Measurements from ENCODE around the gene SLC49A3.

Gene SLC49A3

GRCh38 chr4:658681-659667 lies 30.0 kb downstream of the SLC49A3 start:
- DNase-seq (ENCODE audit: low spot score): no peak
- TF ChIP-seq CTCF (IDR thresholded peaks at IDR 0.05; ENCODE audit: extremely low read depth, missing control alignments): no peak

DNA sequence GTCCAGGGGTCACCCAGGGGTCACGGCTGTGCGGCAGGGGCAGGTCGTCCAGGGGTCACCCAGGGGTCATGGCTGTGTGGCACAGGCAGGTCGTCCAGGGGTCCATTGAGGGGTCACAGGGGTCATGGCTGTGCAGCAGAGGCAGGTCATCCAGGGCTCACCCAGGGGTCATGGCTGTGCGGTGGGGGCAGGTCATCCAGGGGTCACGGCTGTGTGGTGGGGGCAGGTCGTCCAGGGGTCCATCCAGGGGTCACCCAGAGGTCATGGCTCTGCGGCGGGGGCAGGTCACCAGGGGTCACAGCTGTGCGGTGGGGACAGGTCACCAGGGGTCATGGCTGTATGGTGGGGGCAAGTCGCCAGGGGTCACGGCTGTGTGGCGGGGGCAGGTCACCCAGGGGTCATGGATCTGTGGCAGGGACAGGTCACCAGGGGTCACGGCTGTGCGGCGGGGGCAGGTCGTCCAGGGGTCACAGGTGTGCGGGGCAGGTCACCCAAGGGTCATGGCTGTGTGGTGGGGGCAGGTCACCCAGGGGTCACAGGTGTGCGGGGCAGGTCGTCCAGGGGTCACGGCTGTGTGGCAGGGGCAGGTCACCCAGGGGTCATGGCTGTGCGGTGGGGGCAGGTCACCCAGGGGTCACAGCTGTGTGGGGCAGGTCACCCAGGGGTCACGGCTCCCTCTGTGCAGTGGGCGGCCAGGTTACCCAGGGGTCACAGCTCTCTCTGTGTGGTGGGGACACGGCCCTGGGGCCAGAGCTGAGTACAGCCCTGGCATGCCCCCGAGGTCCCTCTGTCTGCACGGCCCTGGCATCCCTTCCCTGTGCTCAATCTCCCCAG lies 30.9 kb downstream of the SLC49A3 start:
- DNase-seq (ENCODE audit: low spot score): no peak
- TF ChIP-seq CTCF (IDR thresholded peaks at IDR 0.05; ENCODE audit: extremely low read depth, missing control alignments): no peak

DNA sequence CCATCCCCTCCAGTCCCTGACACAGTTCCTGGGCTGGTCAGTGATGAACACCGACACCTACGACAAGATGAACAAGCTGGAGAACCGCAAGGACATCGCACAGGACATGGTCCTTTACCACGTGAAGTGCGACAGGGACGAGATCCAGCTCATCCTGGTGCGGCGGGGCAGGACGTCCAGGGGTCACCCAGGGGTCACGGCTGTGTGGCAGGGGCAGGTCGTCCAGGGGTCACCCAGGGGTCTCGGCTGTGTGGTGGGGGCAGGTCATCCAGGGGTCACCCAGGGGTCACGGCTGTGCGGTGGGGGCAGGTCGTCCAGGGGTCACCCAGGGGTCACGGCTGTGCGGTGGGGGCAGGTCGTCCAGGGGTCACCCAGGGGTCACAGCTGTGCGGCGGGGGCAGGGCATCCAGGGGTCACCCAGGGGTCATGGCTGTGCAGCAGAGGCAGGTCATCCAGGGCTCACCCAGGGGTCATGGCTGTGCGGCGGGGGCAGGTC lies 31.6 kb downstream of the SLC49A3 start:
- TF ChIP-seq CTCF (IDR thresholded peaks at IDR 0.05; ENCODE audit: extremely low read depth, missing control alignments): no peak
- DNase-seq (ENCODE audit: low spot score): no peak

GRCh38 chr4:656436-657337 lies 32.3 kb downstream of the SLC49A3 start:
- TF ChIP-seq CTCF (IDR thresholded peaks at IDR 0.05; ENCODE audit: extremely low read depth, missing control alignments): no peak
- no peak for DNase-seq (ENCODE audit: low spot score)

GRCh38 chr4:655464-656151 lies 33.3 kb downstream of the SLC49A3 start:
- DNase-seq (ENCODE audit: low spot score): no peak
- TF ChIP-seq CTCF (IDR thresholded peaks at IDR 0.05; ENCODE audit: extremely low read depth, missing control alignments): no peak

GRCh38 chr4:654871-655463 lies 34.0 kb downstream of the SLC49A3 start:
- TF ChIP-seq CTCF (IDR thresholded peaks at IDR 0.05; ENCODE audit: extremely low read depth, missing control alignments): no peak

More at GRCh38 chr4:654871-655463, 34.0 kb downstream of the SLC49A3 start:
- no peak for DNase-seq (ENCODE audit: low spot score)
